OCI-LY7 (cell line): ENCODE results near the gene FAM76A.

Experiments
- CTCF ChIP-seq: fragments of 200-600 bp; sonication (generic); conservative IDR thresholded peaks from 2 replicates; pipeline ENCODE4 v1.5.1; 2014; ENCODE audit warnings: mild to moderate bottlenecking, antibody characterized with exemption, low read length, moderate library complexity, mixed read lengths
- EZH2phosphoT487 ChIP-seq: fragments of 200-600 bp; sonication (generic); IDR thresholded peaks from 2 replicates; pipeline ENCODE4 v1.6.1; 2018; ENCODE audit warnings: low read depth, borderline replicate concordance, mild to moderate bottlenecking, mixed run types, antibody characterized with exemption, low read length, moderate library complexity, mixed read lengths

GRCh38 chr1:27784700-27785099 is 58.9 kb downstream of the FAM76A start:
- TF ChIP-seq CTCF: no peak
- no peak for TF ChIP-seq EZH2phosphoT487
